NK-92 (cell line): ENCODE measurements around the gene PODN.

Experiments
- DNase-seq: peaks from one replicate; lab custom pipeline; 2025; ENCODE audit not compliant: unreplicated experiment; lab: John Stamatoyannopoulos, UW

The PODN gene

DNA sequence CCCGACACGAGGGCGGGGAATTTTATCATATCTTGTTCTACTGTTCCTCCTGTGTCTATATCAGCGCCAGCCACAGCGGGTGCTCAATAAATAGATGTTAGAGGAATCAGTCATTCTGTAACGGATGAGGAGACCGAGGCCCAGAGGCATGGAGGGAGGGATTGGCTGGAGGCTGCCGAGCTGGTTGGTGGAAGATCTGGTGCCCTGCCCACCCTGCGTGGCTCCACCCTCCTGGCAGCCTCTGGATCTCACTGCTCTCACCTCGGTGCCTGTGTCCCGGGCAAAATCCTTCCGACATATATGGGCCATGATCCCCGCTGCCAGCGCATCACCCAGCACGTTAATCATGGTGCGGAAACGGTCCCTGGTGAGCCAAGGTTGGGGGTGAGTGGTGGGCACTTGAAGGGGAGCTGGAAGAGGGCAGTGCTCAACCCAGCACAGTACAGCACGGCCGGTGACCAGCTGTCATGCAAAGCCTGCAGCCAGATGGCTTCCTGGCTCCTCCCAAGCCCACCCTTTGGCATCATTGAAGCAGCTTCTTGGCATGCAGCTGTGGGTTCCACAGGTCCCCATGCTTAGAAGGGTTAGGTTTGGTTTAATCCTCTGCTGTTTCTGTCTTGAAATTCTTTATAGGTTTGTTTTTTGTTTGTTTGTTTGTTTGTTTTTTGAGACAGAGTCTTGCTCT, 26.7 kb downstream of the PODN start:
- DNase-seq = no peak

- no peak for DNase-seq
These were observed 27.6 kb downstream of the PODN start for GRCh38 chr1:53089478-53090226.

DNA sequence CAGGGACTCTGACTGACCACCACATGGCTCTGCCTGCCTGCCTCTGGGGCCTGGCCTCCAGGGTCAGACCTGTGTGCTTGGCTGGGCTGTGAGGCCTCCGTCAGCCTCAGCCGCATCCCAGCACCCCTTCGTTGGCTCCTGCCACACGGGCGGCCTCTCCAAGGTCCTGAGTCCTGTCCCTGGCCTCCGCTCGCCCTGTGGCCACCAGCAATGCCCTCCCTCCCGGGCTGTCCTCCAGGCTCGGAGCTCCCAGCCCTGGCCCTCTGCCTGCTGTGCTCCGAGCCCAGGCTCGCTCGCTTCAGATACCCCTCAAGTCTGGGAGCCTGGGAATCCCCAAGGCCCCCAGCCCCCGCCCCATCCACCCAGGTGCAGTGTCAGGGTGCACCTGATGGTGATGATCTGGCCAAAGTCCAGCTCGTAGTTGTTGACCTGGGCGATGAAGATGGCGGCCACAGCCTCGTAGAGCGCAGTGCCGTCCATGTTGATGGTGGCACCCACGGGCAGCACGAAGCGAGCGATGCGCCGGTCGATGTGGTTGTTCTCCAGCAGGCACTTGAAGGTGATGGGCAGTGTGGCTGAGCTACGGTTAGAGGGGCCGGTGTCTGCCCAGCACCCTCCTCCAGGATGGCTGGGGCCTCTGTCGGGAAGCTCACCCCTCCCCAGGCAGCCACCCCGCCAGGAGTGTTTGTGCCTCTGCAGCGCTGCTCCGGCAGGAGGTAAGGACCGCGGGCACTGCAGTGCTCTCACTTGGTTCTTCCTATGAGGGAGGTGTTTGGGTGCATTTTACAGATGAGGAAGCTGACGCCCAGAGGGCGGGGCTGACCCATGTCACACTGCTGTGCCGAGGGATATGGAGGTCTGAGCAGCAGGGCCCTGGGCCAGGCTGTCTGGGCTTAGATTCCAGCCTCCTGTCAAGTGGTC, 28.5 kb downstream of the PODN start:
- DNase-seq = no peak

- no peak for DNase-seq
These were observed 30.0 kb downstream of the PODN start for GRCh38 chr1:53091841-53092645.

DNA sequence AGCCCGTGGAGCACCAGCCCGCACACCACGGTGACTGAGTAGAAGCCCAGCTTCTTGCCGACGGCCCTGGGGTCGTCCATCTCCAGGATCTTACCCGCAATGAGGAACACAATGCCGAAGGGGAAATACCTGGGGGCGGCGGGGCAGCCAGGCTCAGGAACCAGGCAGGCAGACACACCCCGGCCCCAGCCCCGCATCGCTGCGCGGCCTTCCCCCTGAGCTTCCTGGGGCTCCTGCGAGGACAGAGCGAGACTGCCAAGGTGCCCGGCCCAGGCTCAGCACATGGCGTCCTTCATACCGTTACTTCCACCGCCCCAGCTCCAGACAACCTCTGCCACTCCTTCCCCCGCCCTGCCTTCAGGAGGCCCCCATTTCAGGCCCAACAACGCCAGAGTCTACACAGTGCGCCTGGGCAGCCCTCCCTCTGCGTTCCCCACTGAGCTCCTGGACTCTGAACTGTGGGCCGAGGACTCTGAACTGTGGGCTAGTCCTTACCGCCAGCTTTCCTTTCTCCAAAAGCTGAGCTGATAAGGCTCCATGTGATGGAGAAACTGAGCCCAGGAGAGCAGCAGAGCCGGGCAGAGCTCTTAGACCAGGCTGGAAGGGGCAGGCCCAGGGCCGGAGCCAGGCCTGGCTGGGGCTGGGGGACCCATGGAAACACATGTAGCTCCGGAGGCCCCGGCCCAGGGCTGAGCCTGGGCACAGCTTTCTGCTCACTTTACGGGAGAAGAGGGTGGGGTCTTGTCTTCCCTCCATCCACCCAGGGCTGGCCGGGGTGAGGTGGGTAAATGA, 30.8 kb downstream of the PODN start:
- DNase-seq = no peak

- no peak for DNase-seq
These were observed 31.4 kb downstream of the PODN start for GRCh38 chr1:53093451-53093754.

DNA sequence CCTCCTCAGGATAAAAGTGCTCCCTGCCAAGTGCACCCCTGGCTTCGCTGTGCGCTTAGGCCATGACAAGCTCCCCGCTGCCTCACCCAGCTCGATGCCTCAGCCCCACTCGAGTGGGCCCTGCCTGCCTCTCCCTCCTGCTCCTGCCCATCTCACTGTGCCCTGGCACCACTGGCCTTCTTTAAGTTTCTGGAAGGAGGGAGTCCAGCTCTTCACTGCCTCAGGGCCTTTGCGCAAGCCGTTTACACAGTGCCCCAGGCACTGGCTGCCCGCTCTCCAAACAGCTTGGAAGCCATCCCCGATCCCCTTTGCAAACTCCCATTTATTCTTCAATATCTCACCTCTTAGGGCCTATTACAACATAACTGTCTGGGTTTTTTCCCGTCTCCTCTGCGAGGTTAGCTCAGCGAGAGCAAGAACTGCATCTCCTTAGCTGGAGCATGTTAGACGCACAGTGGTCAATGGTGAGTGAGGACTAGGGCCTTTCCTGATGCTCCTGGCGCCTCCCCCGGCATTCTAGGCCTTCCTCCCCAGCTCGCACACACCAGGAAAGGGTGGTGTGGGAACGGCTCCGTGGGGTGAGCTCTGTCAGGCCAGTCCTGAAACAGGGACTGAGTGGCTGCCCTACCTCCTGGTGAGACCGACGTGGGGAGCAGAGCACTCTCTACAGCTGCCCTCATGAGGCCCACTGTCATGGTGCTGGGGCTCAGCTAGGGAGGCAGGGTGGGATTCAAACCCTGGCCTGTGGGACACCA, 31.9 kb downstream of the PODN start:
- no peak for DNase-seq

GRCh38 chr1:53094533-53094919, 32.5 kb downstream of the PODN start:
- no peak for DNase-seq

GRCh38 chr1:53104289-53104913, 42.4 kb downstream of the PODN start:
- no peak for DNase-seq

DNA sequence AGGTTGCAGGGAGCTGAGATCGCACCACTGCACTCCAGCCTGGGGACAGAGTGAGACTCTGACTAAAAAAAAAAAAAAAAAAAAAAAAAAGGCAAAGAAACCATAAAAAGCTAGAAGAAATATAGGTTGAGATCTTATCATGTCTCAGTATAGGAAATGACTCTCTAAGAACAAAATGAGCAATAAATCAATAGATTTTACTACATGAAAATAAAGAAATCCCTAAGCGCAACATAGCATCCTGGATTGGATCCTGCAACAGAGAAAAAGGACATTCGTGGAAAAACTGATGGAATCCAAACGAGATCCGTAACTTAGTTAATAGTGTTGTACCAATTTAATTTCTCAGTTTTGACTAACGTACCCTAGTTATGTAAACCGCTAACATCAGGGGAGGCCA, 45.1 kb downstream of the PODN start:
- no peak for DNase-seq

DNA sequence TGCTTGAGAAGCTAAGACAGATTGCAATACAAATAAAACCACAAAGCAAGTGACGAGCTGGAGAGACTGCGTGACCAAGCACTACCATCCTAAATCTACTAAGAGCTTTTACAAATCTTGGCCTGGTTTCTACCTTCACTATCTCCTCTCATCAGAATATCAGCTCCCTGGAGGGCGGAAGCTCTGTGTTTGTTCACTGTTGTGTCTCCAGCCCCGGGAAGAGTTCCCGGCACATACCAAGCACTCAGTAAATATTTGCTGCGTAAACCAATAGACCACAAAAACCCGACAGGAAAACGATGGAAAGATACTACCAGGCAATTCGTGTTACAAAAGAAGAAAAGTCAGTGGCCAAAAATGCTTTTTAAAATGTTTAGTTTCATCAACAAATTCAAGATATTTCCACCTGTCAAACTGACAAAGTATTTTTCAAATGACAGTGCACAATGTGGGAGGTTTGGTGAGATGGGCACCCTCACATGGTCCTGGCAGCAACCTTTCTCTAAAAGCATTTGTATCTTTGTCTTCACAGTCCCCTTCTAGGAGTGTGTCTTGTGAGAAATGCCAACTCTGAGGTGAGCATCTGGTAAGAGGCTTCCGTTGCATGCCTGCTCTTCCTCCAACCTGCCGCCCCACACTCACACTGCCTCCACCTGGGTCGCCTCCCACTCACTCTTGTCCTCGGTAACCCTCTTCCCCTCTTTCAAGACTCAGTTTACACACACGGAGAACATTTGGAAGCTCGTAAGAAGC, 45.7 kb downstream of the PODN start:
- DNase-seq = no peak

DNA sequence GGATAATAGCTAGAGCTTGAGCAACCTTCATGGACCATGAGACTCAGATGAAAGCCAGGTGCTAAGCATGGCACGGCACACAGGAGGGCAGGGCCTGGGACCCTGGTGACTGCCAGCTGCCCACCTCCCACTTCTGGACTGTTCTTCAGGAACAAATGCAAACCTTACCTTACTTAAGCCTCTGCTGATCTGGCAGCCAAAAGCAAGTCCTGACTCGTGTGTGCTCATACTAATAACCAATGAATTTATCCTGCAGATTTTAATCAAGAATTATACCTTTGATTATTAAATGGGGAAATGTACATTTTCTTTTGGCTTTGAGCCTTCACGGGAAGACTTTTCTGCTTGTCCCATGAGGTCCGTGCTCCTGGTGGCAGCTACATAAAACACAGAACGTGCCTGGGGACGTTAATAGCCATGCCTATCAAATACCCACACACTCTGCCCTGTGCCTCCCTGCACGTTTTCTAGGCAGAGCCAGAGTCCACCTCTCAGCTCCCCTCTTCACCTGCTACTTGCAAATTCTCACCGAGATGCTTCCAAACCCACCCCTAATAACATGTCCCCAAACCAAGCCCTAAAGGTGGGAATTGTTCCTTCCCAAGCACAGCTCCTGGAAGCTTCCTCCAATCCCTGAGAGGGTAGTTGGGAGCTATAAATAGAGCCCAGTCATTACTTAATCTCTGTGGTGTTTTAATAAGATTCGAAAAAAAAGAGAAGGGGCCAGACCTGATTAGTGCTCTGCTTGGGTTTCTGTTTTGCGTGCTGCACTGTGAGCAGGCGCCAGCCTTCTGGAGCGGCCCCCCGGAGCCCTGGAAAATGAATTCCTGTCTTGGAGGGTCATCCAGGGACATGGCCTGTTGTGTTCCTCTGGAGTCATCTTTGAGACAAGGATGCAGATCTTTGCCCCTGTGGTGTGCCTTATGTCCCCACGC, 46.9 kb downstream of the PODN start:
- DNase-seq = no peak

DNA sequence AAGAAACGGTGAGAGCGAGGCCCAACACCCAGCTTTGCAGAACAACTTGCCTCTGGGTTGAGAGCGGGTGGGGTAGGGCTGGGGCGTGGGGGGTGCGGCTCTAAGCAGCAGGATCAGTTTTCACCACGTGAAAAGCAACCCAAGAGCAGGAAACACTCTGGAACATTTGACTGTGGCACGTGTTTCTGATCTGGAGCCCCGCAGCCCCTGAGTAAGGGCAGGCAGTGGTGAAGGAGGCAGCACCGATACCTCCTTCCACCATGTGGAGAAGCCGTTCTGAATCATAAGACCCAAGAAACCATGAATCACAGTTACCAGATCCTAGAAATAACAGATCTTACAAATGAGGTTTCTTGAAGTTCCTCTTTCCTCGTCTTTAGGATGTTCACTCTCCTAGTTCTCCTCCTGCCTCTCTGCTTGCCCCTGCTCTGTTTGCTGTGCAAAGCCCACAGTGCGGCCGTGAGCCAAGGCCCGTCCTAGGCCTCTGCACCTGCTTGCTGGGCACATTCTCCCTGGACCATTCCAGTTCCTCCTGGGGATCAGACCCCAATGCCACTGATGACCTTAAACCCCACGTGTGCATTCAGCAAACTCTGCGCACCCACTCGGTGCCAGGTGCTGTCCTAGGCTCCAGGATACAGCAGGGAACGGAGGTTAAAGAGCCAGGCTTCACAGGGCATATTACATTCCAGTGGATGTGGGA, 48.5 kb downstream of the PODN start:
- no peak for DNase-seq

GRCh38 chr1:53111073-53111556, 49.1 kb downstream of the PODN start:
- no peak for DNase-seq

DNA sequence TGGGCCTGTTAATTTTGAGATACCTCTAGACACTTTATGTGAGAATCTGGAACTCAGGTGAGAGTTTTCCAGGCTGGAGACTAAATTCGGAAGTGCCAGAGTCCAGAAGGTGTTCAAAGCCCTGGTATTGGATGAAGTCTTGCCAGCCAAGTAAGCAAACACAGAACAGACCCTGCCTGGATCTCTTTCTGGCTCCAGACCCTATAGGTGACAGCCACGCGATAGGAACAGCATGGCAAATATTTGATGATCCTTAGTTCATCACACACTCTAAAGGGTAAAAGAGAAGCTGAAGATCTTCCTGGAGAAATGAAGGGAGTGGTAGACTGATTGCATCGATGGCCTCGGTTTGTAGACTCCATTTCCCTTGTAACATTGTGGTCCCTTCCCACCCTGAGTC, 49.7 kb downstream of the PODN start:
- DNase-seq = no peak

DNA sequence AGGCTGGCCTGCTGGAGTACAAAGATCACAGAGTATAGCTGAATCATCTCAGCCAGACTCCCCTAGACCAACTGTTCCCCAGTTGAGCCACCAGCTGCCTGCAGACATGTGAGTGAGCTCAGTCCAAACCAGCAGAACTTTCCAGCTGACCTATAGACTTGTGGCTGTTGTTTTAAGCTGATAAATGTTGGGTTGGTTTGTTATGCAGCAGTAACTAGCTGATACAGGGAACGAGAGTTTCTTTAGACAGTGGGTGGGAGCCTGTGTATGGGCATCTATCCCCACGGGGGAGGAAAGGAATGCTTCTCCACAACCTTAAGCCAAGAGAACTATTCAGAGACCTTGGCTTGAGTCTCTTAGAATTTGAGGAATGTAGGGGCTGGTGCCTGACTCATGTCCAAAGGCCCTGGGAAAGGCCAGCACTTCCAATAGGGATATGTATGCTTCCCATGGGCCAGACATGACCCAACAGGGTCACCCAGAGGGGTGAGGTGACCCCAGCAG, 50.3 kb downstream of the PODN start:
- DNase-seq = no peak
